ENCODE results near the gene TCF4.
"Not testable (repeated sequence)": the region's sequence is repeated elsewhere in the genome, so short reads cannot be mapped to it uniquely, and the experiment has no call there.

Gene TCF4

GRCh38 chr18:55500316-55501086 is 87.5 kb downstream of the TCF4 start:
- DNase-seq, result no peak

DNA sequence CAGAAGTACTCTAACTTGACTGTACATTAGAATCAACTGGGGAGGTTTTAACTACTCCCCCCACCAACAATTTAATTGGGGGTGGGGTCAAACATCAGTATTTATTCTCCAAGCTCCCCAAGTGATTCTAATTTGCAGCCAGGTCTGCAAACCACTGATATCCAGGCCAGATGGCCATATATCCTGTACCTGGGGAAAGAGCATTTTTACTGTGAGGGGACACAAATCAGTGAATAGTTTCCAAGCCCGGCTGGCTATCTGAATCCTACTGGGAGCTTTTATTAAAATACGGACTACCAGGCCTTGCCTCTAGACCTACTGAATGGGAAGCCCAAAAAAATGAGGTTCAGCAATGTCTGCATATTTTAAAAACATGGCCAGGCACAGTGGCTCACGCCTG is 88.5 kb downstream of the TCF4 start:
- no peak for DNase-seq

DNA sequence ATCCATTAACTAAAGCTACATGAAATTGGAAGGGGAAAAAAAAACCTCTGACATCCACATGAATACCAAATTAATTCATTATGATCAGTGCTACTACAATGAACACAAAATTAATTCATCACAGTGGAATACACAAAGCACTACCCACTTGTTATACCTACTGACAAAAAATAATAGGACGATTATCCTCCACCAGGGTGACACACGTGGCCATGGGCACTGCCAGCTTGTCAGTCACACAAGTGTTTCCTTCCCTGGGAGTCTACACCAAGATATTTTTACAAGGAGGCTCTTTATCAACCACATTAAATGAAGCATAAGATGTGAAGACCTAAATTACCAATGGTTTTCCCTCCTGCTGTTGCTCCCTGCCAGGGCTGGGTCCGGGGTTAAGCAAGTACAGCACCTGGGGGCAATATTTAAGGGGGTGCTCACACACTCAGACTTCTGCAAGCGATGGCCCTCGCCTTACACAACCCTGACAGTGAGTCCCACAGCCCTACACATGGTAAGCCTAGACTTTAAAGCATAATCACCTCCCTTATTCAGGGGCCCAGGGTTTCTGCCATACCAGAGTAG is 90.1 kb downstream of the TCF4 start:
- DNase-seq, result no peak

GRCh38 chr18:55494899-55495298 is 93.1 kb downstream of the TCF4 start:
- no peak for DNase-seq

- DNase-seq, result no peak
Measured at GRCh38 chr18:55494441-55494840, 93.6 kb downstream of the TCF4 start.

- no peak for DNase-seq
Measured at GRCh38 chr18:55491616-55492015, 96.4 kb downstream of the TCF4 start.

DNA sequence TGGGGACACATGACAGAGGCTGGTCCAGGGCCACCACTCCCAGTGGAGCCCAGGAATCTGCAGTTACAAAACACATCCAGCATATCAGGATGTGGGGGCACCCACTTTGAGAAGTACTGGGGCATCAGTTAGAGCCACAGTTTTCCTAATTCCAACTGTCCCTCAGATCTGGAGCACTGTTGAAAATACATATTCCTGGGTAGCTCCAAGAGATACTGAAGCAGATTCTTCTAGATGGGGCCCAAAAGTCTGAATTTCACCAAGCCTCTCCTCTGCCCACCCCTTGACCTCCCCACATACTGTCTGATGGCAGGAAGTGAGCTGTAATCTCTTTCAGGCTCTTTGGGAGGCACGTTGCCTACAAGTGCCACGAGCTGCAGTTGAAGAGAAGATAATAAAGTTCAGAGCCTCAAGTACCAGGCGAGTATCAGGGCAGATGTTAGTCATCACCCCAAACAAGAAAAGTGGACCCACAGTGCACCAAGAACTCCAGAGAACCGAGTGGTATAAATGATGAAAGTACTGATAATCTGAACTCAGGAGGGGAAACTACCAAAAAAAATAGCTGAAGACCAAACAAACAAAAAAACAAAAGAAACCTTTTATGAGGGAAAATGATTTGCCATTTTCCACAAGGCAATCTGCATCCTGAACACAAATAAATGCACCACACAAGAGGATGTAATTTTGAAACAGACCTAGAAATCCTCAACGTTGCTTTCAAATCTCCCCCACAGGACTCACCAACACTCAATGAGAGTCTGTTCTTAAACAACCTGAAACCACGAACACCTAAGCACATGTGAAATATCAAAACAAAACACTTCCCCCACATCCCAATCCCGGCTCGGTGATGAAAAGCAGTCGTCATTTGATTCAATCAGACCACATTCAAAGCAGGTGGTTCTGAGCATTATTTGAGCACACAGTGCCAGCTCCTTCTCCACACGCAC is 98.7 kb downstream of the TCF4 start:
- DNase-seq, result peak; percentile 23

DNA sequence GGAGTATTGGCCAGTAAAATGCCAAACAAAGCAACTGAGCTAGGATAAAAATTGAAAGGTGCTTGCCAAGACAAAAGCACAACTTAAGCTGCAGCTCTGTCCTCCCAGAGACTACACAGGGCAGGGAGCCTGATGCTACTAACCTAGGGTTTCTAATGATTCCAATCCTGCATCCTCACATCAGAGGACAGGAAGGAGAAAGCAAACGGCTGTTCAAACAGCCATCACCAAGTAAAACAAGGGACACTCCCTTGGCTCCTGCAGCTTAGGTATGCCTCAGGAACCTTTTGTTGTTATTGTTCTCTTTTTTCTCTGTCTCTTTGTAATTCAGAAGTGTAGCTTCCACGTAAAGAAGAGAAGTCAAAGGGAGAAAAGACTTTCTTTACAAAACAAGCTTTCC is 99.5 kb downstream of the TCF4 start:
- DNase-seq, result no peak

- no peak for DNase-seq
Measured at GRCh38 chr18:55487997-55488396, 100.0 kb downstream of the TCF4 start.

DNA sequence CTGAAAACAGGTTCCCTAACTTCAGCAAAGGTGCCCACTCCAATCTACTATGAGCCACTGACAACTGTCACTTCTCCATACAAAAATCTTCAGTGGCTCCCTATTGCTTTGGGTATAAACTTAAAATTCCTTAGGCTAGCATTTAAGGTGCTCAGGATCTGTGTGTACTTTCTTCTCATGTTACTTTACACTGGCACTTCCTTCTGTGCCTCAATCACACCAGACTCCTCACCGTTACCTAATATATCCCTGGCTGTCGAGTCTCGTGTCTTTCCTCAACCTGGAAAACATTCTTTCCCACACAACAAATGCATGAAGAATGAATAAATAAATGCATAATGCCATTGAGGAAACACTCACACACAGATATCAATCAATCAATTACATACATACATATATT is 101.1 kb downstream of the TCF4 start:
- DNase-seq, result no peak

DNA sequence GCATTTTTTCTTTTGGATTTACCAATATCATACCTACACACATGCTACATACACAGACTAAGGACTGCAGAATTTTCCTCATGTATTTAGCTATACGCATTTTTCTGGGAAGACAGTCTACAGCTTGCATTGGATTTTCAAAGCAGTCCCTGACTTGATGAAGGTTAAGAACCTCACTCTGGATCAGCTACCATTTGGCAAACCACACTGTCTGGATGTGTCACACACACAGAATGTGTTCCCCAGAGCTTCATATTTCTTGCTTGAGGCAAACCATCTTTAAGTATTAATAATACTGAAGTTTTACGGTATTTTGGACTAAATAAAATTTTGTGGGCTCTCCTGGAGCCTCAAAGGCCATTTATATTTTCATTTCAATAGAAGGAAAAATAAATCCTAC is 102.3 kb downstream of the TCF4 start:
- DNase-seq, result no peak

GRCh38 chr18:55484773-55485172 is 103.2 kb downstream of the TCF4 start:
- no peak for DNase-seq

DNA sequence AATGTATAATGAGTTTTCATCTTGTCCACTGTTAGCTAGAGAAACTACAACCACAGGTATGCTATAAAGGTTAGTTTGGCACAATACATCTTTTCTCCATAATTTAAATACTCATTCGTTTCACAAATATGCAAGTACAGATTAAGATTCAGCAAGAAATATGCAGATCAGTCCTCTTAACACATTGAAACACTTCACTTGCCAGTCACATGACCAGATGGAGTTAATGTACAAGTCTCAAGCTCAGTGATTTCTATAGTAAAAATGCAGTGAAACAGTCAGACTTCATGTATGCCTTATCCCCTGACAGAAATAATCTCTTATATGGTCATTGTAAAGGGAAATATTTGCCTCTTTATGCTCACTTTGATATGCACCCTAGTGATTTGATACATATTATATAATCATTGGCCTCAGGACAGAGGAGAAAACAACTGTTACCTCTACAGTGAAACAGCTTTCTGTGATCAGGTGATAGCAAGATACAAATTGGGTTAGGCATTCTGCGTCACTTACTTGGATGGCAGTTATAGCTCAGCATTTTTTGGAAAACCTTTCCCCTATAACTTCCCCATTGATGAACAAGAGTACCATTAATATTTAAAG is 104.6 kb downstream of the TCF4 start:
- no peak for DNase-seq

DNA sequence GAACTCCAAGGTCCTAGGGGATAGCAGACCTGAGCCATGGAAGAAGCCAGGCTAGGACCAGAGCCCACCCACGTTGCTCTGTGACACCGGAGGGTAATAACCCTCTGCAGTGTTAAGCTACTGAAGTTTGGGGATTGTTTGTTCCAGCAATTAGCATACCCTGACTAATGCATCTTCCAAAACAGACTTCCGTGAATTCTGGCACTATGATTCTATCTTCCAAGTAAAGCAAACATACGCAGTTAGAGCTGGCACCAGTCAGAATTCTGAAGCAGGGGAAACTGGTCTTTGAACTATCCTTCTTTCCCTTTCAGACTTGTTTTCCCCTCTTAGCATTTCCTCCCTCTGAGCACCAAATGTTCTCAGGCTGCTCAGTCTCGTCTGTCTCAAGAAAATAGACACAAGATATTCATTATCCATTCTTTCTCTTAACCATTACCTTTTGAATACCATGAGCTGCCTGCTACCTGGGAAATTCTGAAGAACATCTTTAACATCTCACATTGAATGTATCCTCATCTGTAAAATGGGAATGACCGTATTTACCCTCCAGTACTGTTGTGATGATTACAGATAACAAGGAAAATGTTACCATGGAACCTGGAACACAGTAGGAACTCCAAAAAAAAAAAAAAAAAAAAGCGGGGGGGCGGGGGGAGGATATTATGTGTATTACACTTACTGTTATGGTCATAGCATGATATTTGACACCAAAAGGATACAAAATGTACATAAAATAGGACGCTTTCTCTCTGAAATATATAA is 108.2 kb downstream of the TCF4 start:
- DNase-seq, result no peak

DNA sequence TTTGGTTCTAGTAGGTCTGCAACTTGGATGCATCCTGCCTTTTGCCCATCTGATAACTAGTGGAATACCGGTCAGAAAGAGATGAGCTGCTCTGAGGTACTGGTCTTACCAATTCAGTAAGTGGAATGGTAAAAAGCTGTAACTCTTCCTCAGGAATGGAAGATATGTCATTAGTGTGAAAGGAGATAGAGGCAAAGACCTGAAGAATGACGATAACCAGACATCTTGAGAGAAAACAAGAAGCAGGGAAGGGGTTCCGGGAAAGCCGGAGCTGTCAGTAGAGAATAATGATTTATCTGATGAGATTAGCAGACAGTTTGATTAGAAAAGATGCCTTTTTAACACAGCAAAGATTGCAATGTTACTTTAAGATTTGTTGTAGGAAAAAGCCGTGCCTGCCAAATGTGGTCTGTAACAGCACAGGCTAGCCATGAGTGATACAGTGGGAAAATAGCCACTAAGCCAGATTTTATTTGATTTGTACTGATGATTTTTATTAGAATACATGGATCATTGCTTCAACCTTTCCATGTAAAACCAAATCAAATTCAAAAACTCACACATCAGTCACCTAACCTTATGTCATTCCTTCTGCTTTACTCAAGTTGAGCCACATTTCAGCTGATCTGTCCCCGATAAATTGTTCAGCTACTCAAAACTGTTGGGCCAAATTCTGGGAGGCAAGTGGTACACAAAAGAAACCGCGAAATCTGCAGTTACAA is 110.0 kb downstream of the TCF4 start:
- no peak for DNase-seq

GRCh38 chr18:55477499-55477859 is 110.5 kb downstream of the TCF4 start:
- DNase-seq, result no peak

DNA sequence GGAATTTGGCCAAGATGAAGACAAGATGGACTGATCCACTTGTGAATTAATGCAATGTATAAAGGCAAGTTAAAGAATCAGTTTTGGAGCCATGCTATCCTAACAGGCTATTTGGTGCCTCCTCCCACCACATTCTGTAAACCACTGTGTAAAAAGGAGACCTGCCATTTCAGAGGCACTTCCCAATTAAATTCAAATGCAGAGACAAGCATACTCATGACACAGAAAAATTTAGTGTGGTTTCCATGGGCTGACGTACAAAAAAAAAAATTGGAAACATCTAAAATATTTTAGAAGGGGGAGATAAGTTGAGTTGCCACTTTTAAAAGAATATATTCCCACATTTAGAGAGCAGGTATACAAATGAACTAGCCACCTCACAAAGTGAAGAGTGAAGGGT is 112.1 kb downstream of the TCF4 start:
- DNase-seq, result no peak

DNA sequence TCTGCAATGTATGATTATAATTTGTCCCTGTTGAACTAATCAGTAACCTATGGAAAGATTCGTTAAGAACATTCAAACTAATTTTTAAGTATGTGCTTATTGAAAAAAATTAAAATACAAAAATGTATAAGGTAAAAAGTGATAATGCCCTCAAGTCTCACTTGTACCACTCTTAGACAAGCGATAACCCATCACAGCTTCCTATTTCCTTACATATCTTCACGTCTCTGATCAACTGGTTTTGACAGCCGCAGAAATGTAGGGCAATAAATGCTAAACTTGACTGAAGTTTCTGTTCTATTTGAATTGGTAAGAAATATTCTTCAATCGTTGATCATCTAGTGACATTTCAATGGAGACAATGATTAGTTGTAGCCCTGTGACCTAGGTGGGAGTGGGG is 112.5 kb downstream of the TCF4 start:
- no peak for DNase-seq

DNA sequence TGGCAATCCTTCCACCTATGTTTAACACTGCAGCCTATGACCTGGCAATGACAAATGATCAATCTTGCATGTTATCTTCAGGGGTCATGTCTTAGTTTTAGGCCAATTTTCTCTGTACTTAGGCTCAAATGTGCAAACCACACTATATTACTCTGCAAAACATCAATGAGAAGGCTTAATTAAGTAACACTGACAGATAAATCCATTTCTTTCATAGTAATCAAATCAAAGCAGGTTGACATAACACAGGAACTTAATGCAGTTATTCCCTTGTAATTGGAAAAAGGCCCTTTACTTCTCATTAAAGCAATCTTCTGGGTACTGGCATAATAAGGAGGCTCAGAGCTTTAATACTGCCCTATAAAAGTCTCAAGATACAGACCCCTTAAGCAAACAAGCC is 114.4 kb downstream of the TCF4 start:
- DNase-seq, result no peak

- DNase-seq, result no peak
Measured at GRCh38 chr18:55473058-55473457, 114.9 kb downstream of the TCF4 start.

DNA sequence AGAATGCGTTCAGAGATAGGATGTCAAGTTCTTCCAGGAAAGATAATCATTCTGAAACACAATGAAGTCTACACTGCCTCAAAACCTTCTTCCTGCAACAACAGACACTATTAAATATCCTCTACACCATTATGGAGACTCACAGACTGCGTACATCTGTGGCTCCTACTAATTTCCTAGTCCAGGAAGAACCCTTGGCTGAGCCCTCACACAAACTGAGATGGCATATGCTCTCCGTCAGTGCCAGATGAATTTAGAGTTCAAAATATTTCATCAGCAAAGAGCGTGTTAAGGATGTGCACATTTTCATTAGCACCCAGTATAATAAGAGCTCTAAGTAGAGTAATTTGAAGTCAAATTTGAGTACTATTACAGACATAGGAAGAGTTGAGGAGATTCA is 117.2 kb downstream of the TCF4 start:
- DNase-seq, result no peak

GRCh38 chr18:55469134-55469533 is 118.9 kb downstream of the TCF4 start:
- DNase-seq, result not testable (repeated sequence)
